COR-L47 (cell line): ENCODE results near the gene CSNK2B.

ENCODE experiments used
- DNase-seq: peaks from one replicate; lab custom pipeline; 2025; lab: John Stamatoyannopoulos, UW

CSNK2B gene

DNA sequence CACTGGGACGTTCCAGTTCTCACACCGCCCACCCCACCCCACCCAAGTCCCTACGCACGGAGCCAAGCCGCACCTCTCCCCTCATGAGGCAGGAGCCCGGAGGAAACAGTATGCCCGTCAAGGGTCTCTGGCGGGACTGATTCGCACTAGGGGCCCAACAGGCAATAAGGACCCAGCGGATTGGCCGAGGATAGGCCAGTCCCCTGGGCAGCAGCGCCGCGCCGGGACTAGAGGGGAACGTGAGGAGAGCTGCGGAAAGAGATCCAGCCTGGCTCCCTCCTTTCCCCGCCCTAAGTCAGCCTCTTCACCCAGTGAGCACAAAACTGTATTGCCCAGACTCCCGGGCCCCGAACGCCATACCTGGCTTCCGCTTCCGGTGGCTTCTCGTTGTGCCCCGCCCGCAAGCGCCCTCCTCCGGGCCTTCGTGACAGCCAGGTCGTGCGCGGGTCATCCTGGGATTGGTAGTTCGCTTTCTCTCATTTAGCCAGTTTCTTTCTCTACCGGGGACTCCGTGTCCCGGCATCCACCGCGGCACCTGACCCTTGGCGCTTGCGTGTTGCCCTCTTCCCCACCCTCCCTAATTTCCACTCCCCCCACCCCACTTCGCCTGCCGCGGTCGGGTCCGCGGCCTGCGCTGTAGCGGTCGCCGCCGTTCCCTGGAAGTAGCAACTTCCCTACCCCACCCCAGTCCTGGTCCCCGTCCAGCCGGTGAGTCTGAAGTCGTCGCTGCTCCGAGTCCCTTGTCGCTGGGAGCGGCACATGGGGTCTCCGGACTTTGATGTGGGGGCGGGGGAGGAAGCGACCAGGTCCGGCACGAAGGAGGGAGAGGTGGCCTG is at the start of gene CSNK2B:
TSS of gene CSNK2B (plus strand) at position 580 of the 836 bp plus-strand sequence. CDS start 752 bp downstream, outside the sequence.
- DNase-seq: peak; percentile 96

DNA sequence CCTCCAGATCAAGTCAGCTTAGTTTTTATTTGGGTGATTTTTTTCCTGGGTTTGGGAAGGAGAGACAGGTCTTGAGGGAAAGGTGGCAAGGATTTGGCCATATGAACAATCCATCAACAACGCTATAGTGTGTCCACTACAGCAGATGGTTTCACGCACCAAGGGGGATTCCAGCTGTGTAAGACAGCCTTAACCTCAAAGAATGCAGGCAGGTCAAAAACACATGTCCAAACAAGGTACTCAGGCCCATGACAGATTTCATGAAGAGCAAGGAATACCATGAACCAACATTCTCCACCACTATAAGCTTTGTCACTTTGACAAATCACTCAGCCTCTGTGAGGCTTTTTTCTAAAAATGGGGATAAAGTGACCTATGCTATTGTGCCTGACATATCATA is 48.9 kb upstream of the CSNK2B start:
- no peak for DNase-seq

DNA sequence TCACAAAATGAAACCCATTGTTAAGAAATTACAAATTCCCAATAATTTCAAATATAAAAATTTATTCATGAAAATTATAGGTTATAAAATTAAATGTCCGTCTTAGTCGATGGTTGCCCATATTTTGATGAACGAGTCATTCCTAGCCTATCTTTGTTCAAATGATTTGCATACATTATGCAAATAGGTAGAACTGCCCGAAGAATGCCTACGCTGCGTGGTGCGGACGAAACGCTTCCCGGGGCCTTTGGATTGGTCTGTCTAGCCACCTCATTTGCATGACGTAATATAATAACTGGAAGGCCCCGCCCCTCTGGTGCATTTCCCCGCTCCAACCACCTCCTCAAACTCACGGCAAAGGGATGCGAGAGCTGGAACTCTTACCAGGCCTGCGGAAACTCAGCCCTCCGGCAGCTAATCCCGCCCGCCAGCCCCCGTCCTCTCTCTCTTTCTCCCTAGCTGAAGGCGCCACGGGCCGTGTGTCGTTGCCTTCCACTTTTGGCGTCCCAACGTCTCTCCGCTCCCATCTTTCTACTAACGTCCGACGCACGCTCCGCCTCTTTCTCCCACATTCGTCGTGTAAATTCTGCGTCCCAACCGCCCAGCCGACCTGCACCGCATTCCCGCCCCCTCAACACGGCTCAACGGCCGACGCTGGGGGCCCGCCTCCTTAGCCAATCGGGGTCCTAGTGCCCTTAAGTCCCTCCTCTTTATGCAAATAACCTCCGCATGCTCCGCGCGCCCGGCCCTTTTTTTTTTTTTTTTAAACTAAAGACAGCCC is 45.9 kb upstream of the CSNK2B start:
- peak; percentile 99 for DNase-seq

DNA sequence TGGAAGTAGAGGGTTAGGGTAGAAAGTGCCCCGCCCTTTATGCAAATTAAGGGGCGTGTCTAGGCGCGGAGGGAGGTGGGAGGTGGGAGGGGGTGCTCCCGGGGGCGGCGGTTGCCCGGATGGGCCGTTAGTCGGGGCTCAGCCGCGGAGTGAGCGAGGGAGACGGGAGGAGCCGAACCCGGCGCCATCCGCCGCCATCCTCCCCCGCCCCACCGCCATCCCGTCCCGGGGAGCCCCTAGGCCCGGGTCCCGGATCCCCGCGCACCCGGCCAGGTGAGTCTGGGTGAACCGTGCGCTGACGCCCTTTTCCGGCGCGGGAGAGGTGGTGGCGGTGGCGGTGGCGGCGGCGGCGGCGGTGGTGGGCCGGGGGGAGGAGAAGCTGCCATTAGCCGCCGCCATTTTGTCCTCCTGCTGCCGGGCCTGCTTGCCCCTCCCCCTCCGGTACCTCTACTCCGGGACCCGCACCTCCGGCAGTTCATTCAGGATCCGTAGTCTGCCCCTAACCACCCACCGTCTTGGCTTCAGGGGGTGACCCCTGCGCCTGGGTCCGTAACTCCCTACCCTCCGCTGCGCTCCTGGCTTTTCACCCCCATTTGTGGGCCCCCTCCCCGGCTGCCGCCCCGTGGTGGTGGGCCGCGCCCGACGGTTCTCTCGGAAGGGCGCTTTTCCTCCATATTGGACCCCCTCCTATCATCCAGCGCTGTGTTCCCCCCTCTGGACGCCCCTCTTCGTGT is 45.1 kb upstream of the CSNK2B start, which contains the start of gene PRRC2A:
TSS of gene PRRC2A (plus strand) at position 130 of the 734 bp plus-strand sequence. CDS start 2,075 bp downstream, outside the sequence.
- DNase-seq: peak; percentile 82

DNA sequence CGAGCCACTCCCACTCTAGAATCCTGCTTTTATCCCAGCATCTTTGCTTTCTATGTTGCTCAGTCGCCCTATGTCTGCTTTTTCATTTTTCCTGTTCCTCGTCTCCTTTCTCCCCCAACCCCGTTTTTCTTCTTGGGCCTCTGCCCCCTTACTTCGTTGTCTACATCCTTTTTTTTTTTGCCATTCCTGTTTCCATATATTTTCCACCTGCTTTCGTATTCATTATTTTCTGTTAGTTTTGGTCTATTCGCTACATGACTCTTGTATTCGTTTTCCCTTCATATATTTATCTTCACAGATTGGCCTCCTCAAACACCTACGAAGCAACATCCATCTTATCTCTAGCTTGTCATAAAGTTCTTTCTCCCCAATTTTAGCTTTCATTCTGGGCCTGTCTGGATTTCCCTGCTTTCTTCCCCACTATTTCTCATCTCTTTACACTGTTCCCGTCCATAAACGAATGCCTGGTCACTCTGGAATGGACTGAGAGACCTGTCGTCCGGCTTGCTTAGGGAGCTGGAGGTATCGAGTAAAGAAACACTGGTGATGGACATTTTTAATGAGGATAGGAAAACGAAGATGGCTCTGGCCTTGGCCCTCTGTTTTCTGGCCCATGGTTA is 44.5 kb upstream of the CSNK2B start:
- DNase-seq: no peak

DNA sequence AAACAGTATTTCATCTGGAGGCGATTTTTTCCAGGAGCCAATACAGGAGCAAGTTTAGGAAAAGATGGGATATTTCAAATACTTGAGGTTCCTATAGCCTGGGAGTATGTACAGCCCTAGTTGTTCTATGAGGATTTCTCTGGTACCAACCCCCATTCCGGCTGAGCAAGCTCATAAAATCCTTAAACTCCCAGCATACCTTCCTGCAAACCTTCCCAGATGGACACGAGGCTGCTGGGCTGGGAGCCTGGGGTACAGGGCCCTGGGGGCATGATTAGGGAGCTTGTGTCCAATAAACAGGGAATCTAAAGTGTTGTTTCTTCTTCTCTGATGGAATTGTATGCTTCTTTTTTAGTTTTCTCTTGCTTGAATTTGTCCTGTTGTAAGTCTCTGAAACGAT is 43.9 kb upstream of the CSNK2B start:
- DNase-seq: no peak

DNA sequence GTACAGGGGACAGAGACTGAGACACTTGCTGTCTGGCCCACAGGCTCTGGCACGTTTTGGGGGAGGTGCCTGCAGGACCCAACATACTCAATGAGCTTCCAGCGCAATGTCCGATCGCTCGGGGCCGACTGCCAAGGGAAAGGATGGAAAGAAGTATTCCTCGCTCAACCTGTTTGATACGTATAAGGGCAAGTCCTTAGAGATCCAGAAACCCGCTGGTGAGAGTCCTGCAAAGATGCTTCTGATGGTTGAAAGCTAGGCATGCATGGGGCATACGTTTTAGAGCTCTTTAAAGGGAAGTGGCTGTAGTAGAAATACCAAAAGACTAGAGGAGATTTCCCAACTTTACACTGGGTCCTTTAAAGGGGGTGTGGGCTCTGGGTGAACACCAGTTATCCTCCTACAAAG is 43.2 kb upstream of the CSNK2B start:
- no peak for DNase-seq

DNA sequence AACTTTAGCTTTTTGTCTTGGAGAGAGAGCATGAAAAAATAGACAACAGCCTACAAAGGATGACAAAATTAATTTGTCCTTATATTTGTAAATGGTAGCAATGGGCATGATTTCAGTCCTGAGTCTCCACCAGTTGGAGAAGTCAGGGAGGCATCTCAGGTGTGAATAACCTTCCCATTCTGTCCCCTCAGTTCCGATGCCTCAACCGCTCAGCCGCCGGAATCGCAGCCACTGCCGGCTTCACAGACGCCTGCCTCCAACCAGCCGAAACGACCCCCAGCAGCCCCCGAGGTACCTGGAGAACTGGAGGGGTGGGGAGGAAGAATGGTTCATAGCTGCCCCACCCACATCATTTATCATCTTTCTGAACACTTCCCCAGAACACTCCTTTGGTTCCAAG is 41.8 kb upstream of the CSNK2B start:
- no peak for DNase-seq

DNA sequence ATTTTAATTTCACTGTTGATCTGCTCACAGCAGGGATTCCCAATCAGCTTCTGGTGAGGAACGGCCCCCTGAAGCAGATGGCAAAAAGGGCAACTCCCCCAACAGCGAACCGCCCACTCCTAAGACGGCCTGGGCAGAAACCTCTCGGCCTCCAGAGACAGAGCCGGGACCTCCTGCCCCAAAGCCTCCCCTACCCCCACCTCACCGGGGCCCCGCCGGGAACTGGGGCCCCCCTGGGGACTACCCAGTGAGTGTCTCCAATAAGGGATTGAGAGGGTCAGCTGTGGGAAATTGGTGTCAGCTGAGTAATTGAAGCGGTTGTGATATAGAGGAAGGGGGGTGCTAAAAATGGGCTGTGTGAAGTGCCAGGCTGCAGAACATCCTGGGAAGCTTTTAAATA is 38.9 kb upstream of the CSNK2B start:
- no peak for DNase-seq

DNA sequence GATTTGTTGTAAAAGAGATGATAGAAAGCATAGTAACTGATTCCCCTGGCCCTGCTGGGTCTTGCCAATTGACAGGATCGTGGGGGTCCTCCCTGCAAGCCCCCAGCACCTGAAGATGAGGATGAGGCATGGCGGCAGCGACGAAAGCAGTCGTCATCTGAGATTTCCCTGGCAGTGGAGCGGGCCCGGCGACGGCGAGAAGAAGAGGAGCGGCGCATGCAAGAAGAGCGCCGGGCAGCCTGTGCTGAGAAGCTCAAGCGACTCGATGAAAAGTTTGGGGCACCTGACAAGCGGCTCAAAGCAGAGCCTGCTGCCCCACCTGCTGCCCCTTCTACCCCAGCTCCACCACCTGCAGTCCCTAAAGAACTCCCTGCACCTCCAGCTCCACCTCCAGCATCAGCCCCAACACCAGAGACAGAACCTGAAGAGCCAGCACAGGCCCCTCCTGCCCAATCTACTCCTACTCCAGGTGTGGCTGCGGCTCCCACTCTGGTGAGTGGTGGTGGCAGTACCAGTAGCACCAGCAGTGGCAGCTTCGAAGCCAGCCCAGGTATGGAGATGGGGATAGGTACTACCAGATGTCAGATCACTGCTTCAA is 38.1 kb upstream of the CSNK2B start:
- DNase-seq: no peak

DNA sequence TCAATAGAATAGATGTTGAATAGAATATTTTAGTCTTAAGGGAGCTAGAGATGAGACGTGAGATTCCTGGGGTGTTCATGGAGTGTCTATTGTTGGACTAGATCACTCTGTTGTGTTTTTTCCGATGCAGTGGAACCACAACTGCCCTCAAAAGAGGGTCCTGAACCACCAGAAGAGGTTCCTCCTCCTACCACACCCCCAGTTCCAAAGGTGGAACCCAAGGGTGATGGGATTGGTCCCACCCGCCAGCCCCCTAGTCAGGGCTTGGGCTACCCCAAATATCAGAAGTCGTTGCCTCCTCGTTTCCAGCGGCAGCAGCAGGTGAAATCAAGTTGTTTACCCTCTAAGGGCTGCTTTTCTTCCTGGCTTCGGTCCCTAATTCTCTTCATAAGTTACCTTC is 36.9 kb upstream of the CSNK2B start:
- DNase-seq: no peak

DNA sequence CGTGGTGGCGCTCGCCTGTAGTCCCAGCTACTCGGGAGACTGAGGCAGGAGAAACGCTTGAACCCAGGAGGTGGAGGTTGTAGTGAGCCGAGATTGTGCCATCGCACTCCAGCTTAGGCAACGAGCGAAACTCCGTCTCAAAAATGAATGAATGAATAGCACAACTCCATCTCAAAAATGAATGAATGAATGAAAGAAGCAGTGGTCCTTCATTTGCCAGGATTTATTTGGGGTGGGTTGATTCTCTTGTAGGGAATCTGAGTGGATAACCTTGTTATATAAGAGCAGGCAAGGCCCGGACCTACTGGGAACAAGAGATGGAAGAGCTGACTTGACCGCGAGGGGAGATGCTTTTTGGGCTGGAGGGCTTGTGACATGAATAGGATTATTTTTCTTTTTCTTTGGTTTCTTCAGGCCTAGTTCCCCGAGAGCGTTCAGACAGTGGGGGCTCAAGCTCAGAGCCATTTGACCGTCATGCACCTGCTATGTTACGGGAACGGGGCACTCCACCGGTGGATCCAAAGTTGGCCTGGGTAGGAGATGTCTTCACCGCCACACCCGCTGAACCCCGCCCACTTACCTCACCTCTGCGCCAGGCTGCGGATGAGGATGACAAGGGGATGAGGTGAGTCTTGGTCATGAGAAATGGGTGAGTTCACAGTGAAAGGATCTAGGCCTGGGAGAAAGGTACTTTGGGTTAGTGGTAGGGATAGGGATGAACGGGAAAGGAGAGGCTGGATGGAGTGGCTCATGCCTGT is 35.5 kb upstream of the CSNK2B start:
- no peak for DNase-seq

DNA sequence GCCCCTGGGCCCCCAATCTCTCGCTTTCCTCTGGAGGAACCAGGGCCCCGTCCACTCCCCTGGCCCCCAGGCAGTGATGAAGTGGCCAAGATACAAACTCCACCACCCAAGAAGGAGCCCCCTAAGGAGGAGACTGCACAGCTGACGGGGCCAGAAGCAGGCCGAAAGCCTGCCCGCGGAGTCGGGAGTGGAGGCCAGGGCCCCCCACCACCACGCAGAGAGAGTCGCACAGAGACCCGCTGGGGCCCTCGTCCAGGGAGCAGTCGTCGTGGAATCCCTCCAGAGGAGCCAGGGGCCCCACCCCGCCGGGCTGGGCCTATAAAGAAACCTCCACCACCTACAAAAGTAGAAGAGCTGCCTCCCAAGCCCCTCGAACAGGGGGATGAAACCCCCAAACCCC is 34.7 kb upstream of the CSNK2B start:
- no peak for DNase-seq

DNA sequence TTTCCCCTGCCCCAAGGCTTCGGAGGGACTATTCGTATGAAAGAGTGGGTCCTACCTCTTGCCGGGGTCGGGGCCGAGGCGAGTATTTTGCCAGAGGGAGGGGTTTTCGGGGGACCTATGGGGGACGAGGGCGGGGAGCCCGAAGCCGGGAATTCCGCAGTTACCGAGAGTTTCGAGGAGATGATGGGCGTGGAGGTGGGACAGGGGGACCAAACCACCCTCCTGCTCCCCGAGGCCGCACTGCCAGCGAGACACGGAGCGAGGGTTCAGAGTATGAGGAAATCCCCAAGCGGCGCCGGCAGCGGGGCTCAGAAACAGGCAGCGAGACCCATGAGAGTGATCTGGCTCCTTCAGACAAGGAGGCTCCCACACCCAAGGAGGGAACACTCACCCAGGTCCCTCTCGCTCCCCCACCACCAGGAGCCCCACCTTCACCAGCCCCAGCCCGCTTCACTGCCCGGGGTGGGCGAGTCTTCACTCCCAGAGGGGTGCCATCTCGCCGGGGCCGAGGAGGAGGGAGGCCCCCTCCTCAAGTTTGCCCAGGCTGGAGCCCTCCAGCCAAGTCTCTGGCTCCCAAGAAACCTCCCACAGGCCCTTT is 34.1 kb upstream of the CSNK2B start:
- DNase-seq: no peak

DNA sequence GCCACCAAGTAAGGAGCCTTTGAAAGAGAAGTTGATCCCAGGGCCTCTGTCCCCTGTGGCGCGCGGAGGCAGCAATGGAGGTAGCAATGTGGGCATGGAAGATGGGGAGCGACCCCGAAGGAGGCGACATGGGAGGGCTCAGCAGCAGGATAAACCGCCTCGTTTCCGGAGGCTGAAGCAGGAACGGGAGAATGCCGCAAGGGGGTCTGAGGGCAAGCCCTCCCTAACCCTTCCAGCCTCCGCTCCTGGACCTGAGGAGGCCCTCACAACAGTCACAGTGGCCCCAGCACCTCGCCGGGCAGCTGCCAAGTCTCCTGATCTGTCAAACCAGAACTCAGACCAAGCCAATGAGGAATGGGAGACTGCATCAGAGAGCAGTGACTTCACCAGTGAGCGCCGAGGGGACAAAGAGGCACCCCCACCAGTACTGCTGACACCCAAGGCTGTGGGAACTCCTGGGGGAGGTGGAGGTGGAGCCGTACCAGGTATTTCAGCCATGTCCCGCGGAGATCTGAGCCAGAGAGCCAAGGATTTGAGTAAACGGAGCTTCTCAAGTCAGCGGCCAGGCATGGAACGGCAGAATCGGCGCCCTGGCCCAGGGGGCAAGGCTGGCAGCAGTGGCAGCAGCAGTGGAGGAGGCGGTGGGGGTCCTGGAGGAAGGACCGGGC is 33.5 kb upstream of the CSNK2B start:
- no peak for DNase-seq

DNA sequence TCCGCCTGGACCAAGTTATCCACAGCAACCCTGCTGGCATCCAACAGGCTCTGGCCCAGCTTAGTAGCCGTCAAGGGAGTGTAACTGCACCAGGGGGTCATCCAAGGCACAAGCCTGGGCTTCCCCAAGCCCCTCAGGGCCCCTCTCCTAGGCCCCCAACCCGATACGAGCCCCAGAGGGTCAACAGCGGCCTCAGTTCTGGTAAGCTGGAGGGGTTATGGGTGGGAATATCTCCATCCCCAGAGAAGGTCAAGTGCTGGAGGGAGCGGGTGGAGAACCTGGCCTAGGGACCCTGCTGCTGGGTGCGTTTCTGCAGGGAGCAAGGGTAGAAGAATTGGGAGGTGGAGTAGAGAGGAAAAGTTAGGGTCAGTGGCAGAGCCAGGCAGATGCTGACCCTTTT is 32.4 kb upstream of the CSNK2B start:
- DNase-seq: no peak

DNA sequence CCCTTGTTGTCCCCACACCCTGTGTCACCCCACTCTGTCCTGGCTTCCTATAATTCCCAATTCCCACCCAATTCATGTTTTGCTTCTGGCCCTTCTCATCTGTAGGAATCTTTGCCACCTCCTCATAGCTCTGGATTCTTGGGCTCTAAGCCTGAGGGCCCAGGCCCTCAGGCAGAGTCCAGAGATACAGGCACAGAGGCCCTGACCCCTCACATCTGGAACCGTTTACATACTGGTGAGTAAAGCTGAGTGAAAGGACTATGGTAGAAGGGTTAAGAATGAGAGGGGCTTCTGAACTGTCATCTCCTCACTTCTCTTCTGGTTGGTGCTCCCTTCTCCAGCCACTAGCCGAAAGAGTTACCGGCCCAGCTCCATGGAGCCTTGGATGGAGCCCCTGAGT is 31.7 kb upstream of the CSNK2B start:
- DNase-seq: no peak

DNA sequence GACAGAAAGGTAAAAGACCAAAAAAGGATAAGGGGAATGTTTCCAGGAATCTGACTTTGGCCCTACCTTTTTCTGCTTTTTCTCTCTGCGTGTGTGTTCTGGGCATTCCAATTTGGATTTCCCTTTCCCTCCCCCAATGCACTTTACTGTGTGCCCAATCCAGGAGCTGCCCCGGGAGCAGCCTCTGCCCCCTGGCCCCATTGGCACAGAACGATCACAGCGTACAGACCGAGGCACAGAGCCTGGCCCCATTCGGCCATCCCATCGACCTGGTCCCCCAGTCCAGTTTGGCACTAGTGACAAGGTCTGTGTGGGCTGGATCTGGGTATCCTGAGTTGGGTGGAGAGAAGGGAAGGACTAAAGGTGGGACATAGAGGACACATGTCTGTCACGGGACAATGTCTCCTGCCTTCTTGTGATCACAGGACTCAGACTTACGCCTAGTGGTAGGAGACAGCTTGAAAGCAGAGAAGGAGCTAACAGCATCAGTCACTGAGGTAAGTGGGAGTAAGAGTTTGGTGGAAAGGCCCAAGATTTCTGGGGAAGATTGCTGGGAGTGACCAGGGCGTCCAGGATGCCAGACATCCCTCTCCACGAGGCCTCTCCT is 30.8 kb upstream of the CSNK2B start:
- DNase-seq: no peak
